GM12875 (cell line): Measurements from ENCODE around the gene KLRC1.
"Not testable (repeated sequence)": the region's sequence is repeated elsewhere in the genome, so short reads cannot be mapped to it uniquely, and the experiment has no call there.

ENCODE experiments used
- H3K4me3 ChIP-seq: one replicate; pipeline ENCODE4 v1.5.1; 2011; ENCODE audit warnings: low read depth, low read length, control low read depth
- TF ChIP-seq, protein P1 (sequence below): IDR thresholded peaks from 2 replicates; pipeline ENCODE4 v1.5.1; 2011; ENCODE audit warnings: low read depth, mild to moderate bottlenecking, control low read depth, inconsistent platforms, low read length, moderate library complexity, borderline replicate concordance; ENCODE audit not compliant: insufficient read depth

KLRC1 gene

DNA sequence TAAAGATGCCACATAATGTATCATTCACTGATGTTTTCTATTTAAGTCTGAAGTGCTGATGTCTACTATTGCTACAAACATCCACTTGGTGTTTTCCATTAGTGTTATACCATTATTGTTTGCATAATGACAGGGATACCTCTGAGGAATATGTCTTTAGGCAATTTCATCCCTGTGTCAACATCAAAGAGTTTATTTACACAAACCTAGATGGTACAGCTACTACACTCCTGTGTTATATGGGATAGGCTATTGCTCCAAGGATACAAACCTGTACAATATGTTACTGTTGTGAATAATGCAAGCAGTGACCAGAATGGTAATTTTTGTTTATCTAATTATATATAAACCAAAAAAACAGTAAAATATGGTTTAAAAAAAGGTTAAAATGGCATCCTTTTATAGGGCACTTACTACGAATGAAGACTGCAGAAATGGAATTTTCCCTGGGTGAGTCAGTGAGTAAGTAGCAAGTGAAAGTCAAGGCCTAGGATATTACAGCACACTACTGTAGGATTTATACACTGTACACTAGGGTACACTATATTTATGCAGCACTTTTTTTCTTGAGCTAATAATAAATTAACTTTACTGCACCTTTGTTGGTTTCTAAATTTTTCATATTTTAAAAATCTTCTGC, 28.8 kb downstream of the KLRC1 start:
- H3K4me3 ChIP-seq = not testable (repeated sequence)

GRCh38 chr12:10422159-10422558, 31.0 kb downstream of the KLRC1 start:
- H3K4me3 ChIP-seq = not testable (repeated sequence)

- H3K4me3 ChIP-seq = not testable (repeated sequence)
Observed at GRCh38 chr12:10420334-10420733, 32.8 kb downstream of the KLRC1 start, which contains the start of gene KLRC3. TSS of gene KLRC3 (minus strand) at chr12:10420595. CDS start at chr12:10420550, 45 bp downstream.

DNA sequence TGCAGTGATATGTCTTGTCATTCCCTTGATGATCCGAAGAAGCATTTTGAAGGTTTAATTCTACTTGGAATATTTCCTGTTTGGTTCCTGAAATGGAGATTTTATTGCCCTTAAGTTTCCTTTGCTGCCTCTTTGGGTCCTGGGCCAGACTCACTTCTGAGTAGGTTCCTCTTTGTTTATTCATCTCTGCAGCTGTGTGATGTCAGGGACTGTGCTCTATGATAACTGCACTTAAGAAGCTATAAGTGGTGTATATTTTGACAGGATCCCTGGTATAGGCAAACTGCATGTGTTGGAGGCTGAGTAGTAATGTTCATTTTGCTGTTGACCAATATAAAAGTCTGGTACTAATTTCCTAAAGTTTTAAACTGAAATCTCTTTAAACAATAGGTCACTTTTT, 43.8 kb downstream of the KLRC1 start, which contains the start of gene KLRC4:
KLRC4 (minus strand) TSS at position 366 of the 400 bp plus-strand sequence; CDS start at position 184, 182 bp downstream.
- TF ChIP-seq, protein P1, sequence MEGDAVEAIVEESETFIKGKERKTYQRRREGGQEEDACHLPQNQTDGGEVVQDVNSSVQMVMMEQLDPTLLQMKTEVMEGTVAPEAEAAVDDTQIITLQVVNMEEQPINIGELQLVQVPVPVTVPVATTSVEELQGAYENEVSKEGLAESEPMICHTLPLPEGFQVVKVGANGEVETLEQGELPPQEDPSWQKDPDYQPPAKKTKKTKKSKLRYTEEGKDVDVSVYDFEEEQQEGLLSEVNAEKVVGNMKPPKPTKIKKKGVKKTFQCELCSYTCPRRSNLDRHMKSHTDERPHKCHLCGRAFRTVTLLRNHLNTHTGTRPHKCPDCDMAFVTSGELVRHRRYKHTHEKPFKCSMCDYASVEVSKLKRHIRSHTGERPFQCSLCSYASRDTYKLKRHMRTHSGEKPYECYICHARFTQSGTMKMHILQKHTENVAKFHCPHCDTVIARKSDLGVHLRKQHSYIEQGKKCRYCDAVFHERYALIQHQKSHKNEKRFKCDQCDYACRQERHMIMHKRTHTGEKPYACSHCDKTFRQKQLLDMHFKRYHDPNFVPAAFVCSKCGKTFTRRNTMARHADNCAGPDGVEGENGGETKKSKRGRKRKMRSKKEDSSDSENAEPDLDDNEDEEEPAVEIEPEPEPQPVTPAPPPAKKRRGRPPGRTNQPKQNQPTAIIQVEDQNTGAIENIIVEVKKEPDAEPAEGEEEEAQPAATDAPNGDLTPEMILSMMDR = no peak
- no peak within 1 kb of the TSS for H3K4me3 ChIP-seq

- TF ChIP-seq, protein P1 = no peak
- no peak overlapping the region for H3K4me3 ChIP-seq
Observed at GRCh38 chr12:10408842-10409241, 44.3 kb downstream of the KLRC1 start.

- H3K4me3 ChIP-seq = no peak overlapping the region
- TF ChIP-seq, protein P1 = no peak
Observed at GRCh38 chr12:10406725-10407124, 46.5 kb downstream of the KLRC1 start.

GRCh38 chr12:10405294-10405693, 47.9 kb downstream of the KLRC1 start:
- no peak overlapping the region for H3K4me3 ChIP-seq
- TF ChIP-seq, protein P1 = no peak

DNA sequence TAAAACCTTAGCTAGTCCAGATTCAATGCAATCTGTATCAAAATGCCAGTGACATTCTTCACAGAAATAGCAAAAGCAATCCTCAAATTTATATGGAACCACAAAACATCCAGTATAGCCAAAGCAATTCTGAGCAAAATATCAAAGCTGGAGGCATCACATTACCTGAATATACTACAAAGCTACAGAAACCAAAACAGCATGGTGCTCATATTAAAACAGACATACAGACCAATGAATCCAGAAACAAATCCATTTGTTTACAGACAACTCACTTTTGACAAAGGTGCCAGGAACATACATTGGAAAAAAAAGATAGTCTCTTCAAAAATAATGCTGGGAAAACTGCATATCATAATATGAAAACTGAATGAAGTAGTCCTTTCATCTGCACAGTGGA, 48.4 kb downstream of the KLRC1 start:
- TF ChIP-seq, protein P1 = no peak
- no peak overlapping the region for H3K4me3 ChIP-seq

DNA sequence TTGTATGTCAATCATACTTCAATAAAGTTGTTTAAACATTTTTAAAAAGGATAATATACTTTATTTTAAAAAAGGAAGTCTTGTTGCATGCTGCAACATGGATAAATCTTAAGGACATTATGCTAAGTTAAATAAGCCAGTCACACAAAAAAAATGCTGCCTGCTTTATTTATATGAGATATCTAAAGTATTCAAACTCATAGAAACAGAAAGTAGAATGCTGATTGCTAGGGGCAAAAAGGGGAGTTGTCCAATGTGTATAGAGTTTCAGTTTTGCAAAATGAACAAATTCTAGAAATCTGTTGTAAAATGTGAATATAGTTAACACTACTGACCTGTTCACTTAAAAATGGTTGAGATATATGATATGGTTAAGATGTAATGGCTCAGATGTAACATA, 52.3 kb downstream of the KLRC1 start:
- TF ChIP-seq, protein P1 = no peak

More for the DNA sequence above, 52.3 kb downstream of the KLRC1 start:
- H3K4me3 ChIP-seq = no peak overlapping the region
